H1 (cell line): Measurements from ENCODE around the gene WHAMM. TPM values are rescaled to one million over a fixed set of nuclear protein-coding genes. Genes with fewer than 3 reads are reported as not detected.

Source experiments
- CTCF ChIA-PET: fragments of 300-600 bp; sonication (Branson Sonifier 250); formaldehyde crosslinking; loops from one replicate; lab custom pipeline; 2021; ENCODE audit not compliant: partially characterized antibody; lab: Charles Lee
- POLR2A ChIA-PET: fragments of 300-600 bp; sonication (Branson Sonifier 250); formaldehyde crosslinking; loops from one replicate; lab custom pipeline; 2021; ENCODE audit warnings: inconsistent platforms; ENCODE audit not compliant: partially characterized antibody; lab: Charles Lee
- DNase-seq, 2 experiments: peaks; one replicate each; pipeline versions ENCODE4 v3.0.0 to v3.0.0-alpha.2; 2010 to 2022; ENCODE audit warnings: low spot score in 2 of 2, low read depth in 1 of 2, mixed read lengths in 1 of 2
- FAIRE-seq: peaks from 2 replicates; lab custom pipeline; 2011; peaks lifted over from hg19 to GRCh38; lab: Jason Lieb, UNC
- H2AFZ ChIP-seq: 2 replicates; pipeline ENCODE4 v1.8.1; 2012; ENCODE audit warnings: low read length, inconsistent platforms
- H2AK5ac ChIP-seq: 2 replicates; pipeline ENCODE4 v1.6.1; 2013; ENCODE audit warnings: low read depth, low read length
- H2BK120ac ChIP-seq: replicated peaks from 2 replicates; pipeline ENCODE3; 2013; ENCODE audit warnings: low read depth, low read length, inconsistent platforms
- H2BK12ac ChIP-seq: 2 replicates; pipeline ENCODE4 v1.6.1; 2013; ENCODE audit warnings: low read depth, low read length
- H2BK15ac ChIP-seq: 2 replicates; pipeline ENCODE4 v1.6.1; 2013; ENCODE audit warnings: low read length
- H2BK20ac ChIP-seq: 2 replicates; pipeline ENCODE4 v1.6.1; 2013; ENCODE audit warnings: low read length
- H2BK5ac ChIP-seq: 2 replicates; pipeline ENCODE4 v1.6.1; 2013; ENCODE audit warnings: low read depth, low read length
- H3K14ac ChIP-seq: 2 replicates; pipeline ENCODE4 v1.6.1; 2013; ENCODE audit warnings: inconsistent platforms; ENCODE audit not compliant: insufficient read length
- H3K18ac ChIP-seq: 2 replicates; pipeline ENCODE4 v1.6.1; 2013; ENCODE audit warnings: low read length; ENCODE audit errors: extremely low read depth
- H3K23ac ChIP-seq: 2 replicates; pipeline ENCODE4 v1.6.1; 2013; ENCODE audit warnings: inconsistent platforms; ENCODE audit not compliant: insufficient read length
- H3K23me2 ChIP-seq: 2 replicates; pipeline ENCODE4 v1.6.1; 2013; ENCODE audit warnings: low read depth, low read length
- H3K27ac ChIP-seq: 2 replicates; pipeline ENCODE4 v1.6.1; 2011; ENCODE audit warnings: low read depth, low read length, inconsistent platforms
- H3K27me3 ChIP-seq, 4 experiments: replicated peaks in 1 of 4; 1 replicate in 1 of 4; 2 replicates in 3 of 4; pipeline versions ENCODE4 v1.6.1 to v1.8.1; 2011 to 2013; ENCODE audit warnings: low read length in 3 of 4, mild to moderate bottlenecking in 3 of 4, inconsistent platforms in 2 of 4, mixed read lengths in 2 of 4, moderate library complexity in 1 of 4; ENCODE audit not compliant: control insufficient read depth in 3 of 4, insufficient read depth in 3 of 4; ENCODE audit errors: extremely low read depth in 1 of 4
- H3K36me3 ChIP-seq, 4 experiments: 2 replicates each; pipeline versions ENCODE4 v1.6.1 to v1.8.1; 2011 to 2013; ENCODE audit warnings: mild to moderate bottlenecking in 4 of 4, low read length in 3 of 4, moderate library complexity in 2 of 4, control low read depth in 1 of 4, inconsistent platforms in 1 of 4; ENCODE audit not compliant: insufficient read depth in 4 of 4, control insufficient read depth in 2 of 4
- H3K4ac ChIP-seq: replicated peaks from 2 replicates; pipeline ENCODE3; 2013; ENCODE audit warnings: low read length, low read depth, mixed read lengths, inconsistent platforms; ENCODE audit not compliant: insufficient read length
- H3K4me1 ChIP-seq, 4 experiments: replicated peaks in 1 of 4; 1 replicate in 1 of 4; 2 replicates in 3 of 4; pipeline versions ENCODE4 v1.6.1 to v1.8.1; 2011 to 2013; ENCODE audit warnings: low read length in 3 of 4, inconsistent platforms in 2 of 4, mixed read lengths in 1 of 4; ENCODE audit not compliant: insufficient read depth in 4 of 4, control insufficient read depth in 3 of 4
- H3K4me2 ChIP-seq, 2 experiments: 2 replicates each; pipeline versions ENCODE4 v1.6.1 to v1.8.1; 2011 to 2013; ENCODE audit warnings: low read depth in 2 of 2, low read length in 2 of 2, control low read depth in 1 of 2, inconsistent platforms in 1 of 2, mild to moderate bottlenecking in 1 of 2; ENCODE audit not compliant: insufficient read depth in 1 of 2
- H3K4me3 ChIP-seq, 4 experiments: fragments of 200-600, 300-600 bp in 1 of 4; sonication (generic), shearing (Covaris generic), sonication (Bioruptor Twin) in 1 of 4; 2 replicates each; pipeline versions ENCODE4 v1.5.1 to v1.8.1; 2011 to 2016; ENCODE audit warnings: low read length in 4 of 4, low read depth in 3 of 4, control low read depth in 2 of 4, inconsistent platforms in 2 of 4, mild to moderate bottlenecking in 2 of 4, mixed read lengths in 1 of 4, moderate library complexity in 1 of 4; ENCODE audit not compliant: insufficient read depth in 2 of 4; ENCODE audit errors: extremely low read depth in 1 of 4
- H3K56ac ChIP-seq: replicated peaks from 2 replicates; pipeline ENCODE3; 2013; ENCODE audit warnings: low read depth, mild to moderate bottlenecking, mixed read lengths, low read length, inconsistent platforms; ENCODE audit not compliant: insufficient read length
- H3K79me1 ChIP-seq: 2 replicates; pipeline ENCODE4 v1.6.1; 2013; ENCODE audit warnings: low read depth, low read length, control low read depth
- H3K79me2 ChIP-seq, 2 experiments: 2 replicates each; pipeline versions ENCODE4 v1.6.1 to v1.8.1; 2012 to 2013; ENCODE audit warnings: low read length in 2 of 2, mild to moderate bottlenecking in 2 of 2, inconsistent platforms in 1 of 2; ENCODE audit not compliant: insufficient read depth in 2 of 2, control insufficient read depth in 1 of 2
- H3K9ac ChIP-seq, 4 experiments: replicated peaks in 1 of 4; 1 replicate in 1 of 4; 2 replicates in 3 of 4; pipeline versions ENCODE4 v1.6.1 to v1.8.1; 2011 to 2013; ENCODE audit warnings: low read depth in 3 of 4, low read length in 3 of 4, control low read depth in 2 of 4, mild to moderate bottlenecking in 2 of 4, moderate library complexity in 2 of 4, inconsistent platforms in 1 of 4; ENCODE audit errors: extremely low read depth in 1 of 4
- H3K9me3 ChIP-seq, 2 experiments: 2 replicates each; pipeline versions ENCODE4 v1.6.1 to v1.8.1; 2012 to 2013; ENCODE audit warnings: mild to moderate bottlenecking in 2 of 2, moderate library complexity in 2 of 2, control low read depth in 1 of 2, inconsistent platforms in 1 of 2, low read depth in 1 of 2, low read length in 1 of 2, mixed read lengths in 1 of 2; ENCODE audit not compliant: insufficient read depth in 2 of 2
- H4K20me1 ChIP-seq, 2 experiments: replicated peaks in 1 of 2; 2 replicates each; pipeline versions ENCODE3 to v1.8.1; 2011 to 2013; ENCODE audit warnings: inconsistent platforms in 2 of 2, low read length in 2 of 2, mild to moderate bottlenecking in 1 of 2; ENCODE audit not compliant: insufficient read depth in 2 of 2, control insufficient read depth in 1 of 2
- H4K5ac ChIP-seq: 2 replicates; pipeline ENCODE4 v1.6.1; 2013; ENCODE audit warnings: low read length, low read depth, mixed read lengths, inconsistent platforms; ENCODE audit not compliant: insufficient read length
- H4K8ac ChIP-seq: 2 replicates; pipeline ENCODE4 v1.8.0; 2013; ENCODE audit warnings: mild to moderate bottlenecking, moderate library complexity, low read length, inconsistent platforms; ENCODE audit not compliant: insufficient read depth; ENCODE audit errors: extremely low read depth
- H4K91ac ChIP-seq: replicated peaks from 2 replicates; pipeline ENCODE3; 2013; ENCODE audit warnings: low read length, mixed read lengths, inconsistent platforms; ENCODE audit not compliant: insufficient read length
- BCL11A ChIP-seq, 2 experiments: IDR thresholded peaks; one replicate each; pipeline ENCODE4 v1.6.1; 2011; ENCODE audit warnings: low read depth in 2 of 2, low read length in 2 of 2, mild to moderate bottlenecking in 2 of 2
- BRCA1 ChIP-seq: IDR thresholded peaks from 2 replicates; pipeline ENCODE4 v1.6.1; 2012; ENCODE audit warnings: low read depth, low read length, improper control_type of control experiment
- CEBPB ChIP-seq: IDR thresholded peaks from 2 replicates; pipeline ENCODE4 v1.6.1; 2012; ENCODE audit warnings: low read depth, low read length
- CREB1 ChIP-seq: IDR thresholded peaks from 2 replicates; pipeline ENCODE4 v1.6.1; 2012; ENCODE audit warnings: inconsistent platforms
- HDAC6 ChIP-seq: IDR thresholded peaks from one replicate; pipeline ENCODE4 v1.7.1; 2012; ENCODE audit warnings: low read depth, mild to moderate bottlenecking, inconsistent platforms, low read length, moderate library complexity
- KDM4A ChIP-seq: IDR thresholded peaks from one replicate; pipeline ENCODE4 v1.7.1; 2012; ENCODE audit warnings: low read depth, mild to moderate bottlenecking, moderate library complexity, low read length, inconsistent platforms; ENCODE audit not compliant: severe bottlenecking
- RFX5 ChIP-seq: IDR thresholded peaks from 2 replicates; pipeline ENCODE4 v1.6.1; 2011; ENCODE audit warnings: low read depth, low read length, improper control_type of control experiment, borderline replicate concordance
- SIN3A ChIP-seq, 2 experiments: IDR thresholded peaks in 1 of 2; conservative IDR thresholded peaks in 1 of 2; 2 replicates each; pipeline ENCODE4 v1.6.1; 2011 to 2012; ENCODE audit warnings: low read length in 2 of 2, improper control_type of control experiment in 1 of 2, low read depth in 1 of 2, mild to moderate bottlenecking in 1 of 2
- SIRT6 ChIP-seq: IDR thresholded peaks from one replicate; pipeline ENCODE4 v1.7.1; 2012; ENCODE audit warnings: low read length, inconsistent platforms
- SIX5 ChIP-seq: IDR thresholded peaks from 2 replicates; pipeline ENCODE4 v1.6.1; 2011; ENCODE audit warnings: mild to moderate bottlenecking, low read depth, low read length
- SRF ChIP-seq: IDR thresholded peaks from 2 replicates; pipeline ENCODE4 v1.6.1; 2011; ENCODE audit warnings: mild to moderate bottlenecking, low read depth, low read length, moderate library complexity
- SUZ12 ChIP-seq: fragments of 200-600 bp; sonication (generic); IDR thresholded peaks from 2 replicates; pipeline ENCODE4 v1.6.1; 2012; ENCODE audit warnings: mild to moderate bottlenecking, inconsistent platforms, low read length, moderate library complexity, mixed read lengths
- ZNF274 ChIP-seq: IDR thresholded peaks from 2 replicates; pipeline ENCODE4 v1.7.0; 2012; ENCODE audit warnings: low read length, borderline replicate concordance; ENCODE audit errors: extremely low read depth
- WGBS, 2 experiments: shearing (Covaris generic) in 1 of 2; methylation state at CpG; one replicate each; pipeline versions ENCODE4 v1.1.6 to v1.1.7; 2013 to 2015; ENCODE audit warnings: low lambda C conversion rate in 2 of 2, mixed read lengths in 2 of 2, inconsistent platforms in 1 of 2, low coverage in 1 of 2, missing lambda C conversion rate in 1 of 2; ENCODE audit not compliant: insufficient replicate concordance in 2 of 2, insufficient coverage in 1 of 2, insufficient read length in 1 of 2; ENCODE audit errors: extremely low coverage in 1 of 2, missing lambda C conversion rate in 1 of 2; 5-methylcytosine and 5-hydroxymethylcytosine counted together
- polyA plus RNA-seq, 7 experiments: library from polyadenylated mRNA; depleted of rRNA in 3 of 7; stranded (reverse) in 5 of 7; unstranded in 2 of 7; fragments of >200 nt in 5 of 7; fragments of 200-250 nt in 2 of 7; gene quantifications; 1 replicate in 5 of 7; 2 replicates in 1 of 7; 4 replicates in 1 of 7; pipeline versions ENCODE4 v1.2.1 to v1.2.3, GENCODE V29; 2011 to 2013; ENCODE audit warnings: missing spikeins in 2 of 7, mixed read lengths in 2 of 7
- total RNA-seq: library from RNA; stranded (reverse); fragmentation: NEBNext Ultra II Directional; extraction: Animal tissue kit (Norgen Biotek cat#: 25700); gene quantifications from 2 replicates; pipeline ENCODE4 v1.2.1, GENCODE V29; 2021
- TF ChIP-seq, protein P1 (sequence below): IDR thresholded peaks from 2 replicates; pipeline ENCODE4 v1.6.1; 2011; ENCODE audit warnings: low read depth, mild to moderate bottlenecking, low read length; ENCODE audit not compliant: insufficient read depth

Gene WHAMM
- total and polyA plus RNA-seq, 2 of the 8 experiments (the other 6 are each of a cell fraction or from before 2014, with no cell fraction given), result 1.1 to 3.3 TPM

- no peak overlapping the region for H3K18ac ChIP-seq
- FAIRE-seq, result no peak
- no peaks in the 10 kb centered on the region for H3K79me1 ChIP-seq
- no peak overlapping the region for H2AK5ac ChIP-seq
- ChIA-PET POLR2A (interaction anchor here (1.2 kb wide), 1 partner anchor 275 kb away, joined by 3 read pairs; no protein-coding TSS in a partner anchor), CTCF (interaction anchor here (1.8 kb wide), 1 partner anchor 36 kb away, joined by 4 read pairs; no protein-coding TSS in a partner anchor)
- no peak overlapping the region for H3K27ac ChIP-seq
- no peaks in the 10 kb centered on the region for H3K79me2 ChIP-seq
- DNase-seq, result no peak
- no peak overlapping the region for H2BK20ac ChIP-seq
- no peaks in the 10 kb centered on the region for H3K27me3 ChIP-seq
- no peak overlapping the region for H2BK5ac ChIP-seq
- peaks cover 0 to 6% (median 0%) of the 10 kb centered on the region in 4 experiments; a peak in 2 of 7 replicates for H3K4me1 ChIP-seq
- H2BK12ac ChIP-seq, result no peak overlapping the region
- H4K20me1 ChIP-seq, result no peaks in the 10 kb centered on the region
- H3K4me3 ChIP-seq, result no peak overlapping the region
- no peak overlapping the region for H3K56ac ChIP-seq
- no peak overlapping the region for H3K4ac ChIP-seq
- H4K8ac ChIP-seq, result no peak overlapping the region
- H2BK120ac ChIP-seq, result no peak overlapping the region
- H3K14ac ChIP-seq, result no peak overlapping the region
- H3K36me3 ChIP-seq, result peaks cover 0 to 7% (median 0%) of the 10 kb centered on the region in 4 experiments; a peak in 2 of 8 replicates
- no peak overlapping the region for H3K9ac ChIP-seq
- peaks cover 5% of the 10 kb centered on the region; the same call in 1 of the 2 replicates for H3K23me2 ChIP-seq
- H3K23ac ChIP-seq, result no peak overlapping the region
- no peak overlapping the region for H4K91ac ChIP-seq
- no peak overlapping the region for H2BK15ac ChIP-seq
- 90% methylated on average over 4 of the region's 4 CpGs; no CpG with 5 or more reads in 1 of the 2 experiments for WGBS, 2 experiments
- H3K9me3 ChIP-seq, result no peaks in the 10 kb centered on the region
- H3K4me2 ChIP-seq, result no peak overlapping the region
- no peak overlapping the region for H4K5ac ChIP-seq
- H2AFZ ChIP-seq, result no peak overlapping the region
- TF ChIP-seq SIRT6 (no peak), KDM4A (no peak), CREB1 (no peak), CEBPB (no peak), BCL11A (IDR thresholded peaks at IDR 0.05; ENCODE audit: low read depth in 2 of 2, low read length in 2 of 2) (no peak), SIX5 (no peak), BRCA1 (no peak), ZNF274 (no peak), RFX5 (no peak), SIN3A (conservative IDR thresholded peaks at IDR 0.05 in 1 of 2, IDR thresholded peaks at IDR 0.05 in 1 of 2; ENCODE audit: low read depth in 1 of 2, low read length in 2 of 2) (no peak), HDAC6 (no peak), SRF (no peak), SUZ12 (no peak)
- TF ChIP-seq, protein P1, sequence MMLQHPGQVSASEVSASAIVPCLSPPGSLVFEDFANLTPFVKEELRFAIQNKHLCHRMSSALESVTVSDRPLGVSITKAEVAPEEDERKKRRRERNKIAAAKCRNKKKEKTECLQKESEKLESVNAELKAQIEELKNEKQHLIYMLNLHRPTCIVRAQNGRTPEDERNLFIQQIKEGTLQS, result no peak
Measured at GRCh38 chr15:82812994-82813393, 3.6 kb downstream of the WHAMM start.
